WTC11 (cell line): Measurements from ENCODE around the gene ESM1. TPM values are rescaled to one million over a fixed set of nuclear protein-coding genes. Genes with fewer than 3 reads are reported as not detected.

ENCODE experiments used
- ATAC-seq: fragments of 200-7000 bp; cut with Tn5 transposase; 2 replicates; pipeline ENCODE4 v1.10.0; 2021; ENCODE audit warnings: mild to moderate bottlenecking, moderate library complexity
- CTCF ChIA-PET: fragments of 300-600 bp; sonication (Branson Sonifier 250); formaldehyde crosslinking; loops from one replicate; lab custom pipeline; 2021; ENCODE audit warnings: antibody characterized with exemption; lab: Charles Lee
- POLR2A ChIA-PET: fragments of 350-600 bp; sonication (Branson Sonifier 250); formaldehyde crosslinking; loops from one replicate; lab custom pipeline; 2021; ENCODE audit warnings: antibody characterized with exemption; lab: Charles Lee
- DNase-seq: peaks from one replicate; pipeline ENCODE4 v3.0.0; 2021; ENCODE audit warnings: low spot score
- H3K27ac Mint-ChIP-seq: 2 replicates; pipeline ENCODE4 v1.8.0; 2021; ENCODE audit warnings: mixed read lengths
- H3K27me3 Mint-ChIP-seq: 2 replicates; pipeline ENCODE4 v1.8.0; 2021; ENCODE audit warnings: low read depth, mild to moderate bottlenecking, moderate library complexity, mixed read lengths
- H3K36me3 Mint-ChIP-seq: 2 replicates; pipeline ENCODE4 v1.8.0; 2021; ENCODE audit warnings: mixed read lengths
- H3K4me1 Mint-ChIP-seq: 2 replicates; pipeline ENCODE4 v1.8.0; 2022; ENCODE audit warnings: mixed read lengths
- H3K4me3 Mint-ChIP-seq: 2 replicates; pipeline ENCODE4 v1.8.0; 2021; ENCODE audit warnings: mild to moderate bottlenecking, moderate library complexity, mixed read lengths
- H3K9me3 Mint-ChIP-seq: 2 replicates; pipeline ENCODE4 v1.8.0; 2021; ENCODE audit warnings: mixed read lengths
- CREB1 ChIP-seq: sonication (generic); formaldehyde crosslinking; IDR thresholded peaks from 2 replicates; pipeline ENCODE4 v1.8.0; 2023; ENCODE audit warnings: mild to moderate bottlenecking, missing genetic modification reagents
- ESRRA ChIP-seq: sonication (generic); formaldehyde crosslinking; IDR thresholded peaks from 2 replicates; pipeline ENCODE4 v1.8.1; 2022; ENCODE audit warnings: mild to moderate bottlenecking, missing genetic modification reagents, borderline replicate concordance
- GRHL2 ChIP-seq: fragments of 250-450 bp; sonication (Bioruptor Pico); IDR thresholded peaks from 2 replicates; pipeline ENCODE4 v1.8.0; 2022; ENCODE audit warnings: mild to moderate bottlenecking, moderate library complexity; ENCODE audit not compliant: insufficient replicate concordance, severe bottlenecking
- HMGA2 ChIP-seq: fragments of 250-450 bp; sonication (Bioruptor Pico); IDR thresholded peaks from 2 replicates; pipeline ENCODE4 v1.4.0; 2021; ENCODE audit warnings: mild to moderate bottlenecking, moderate library complexity
- MXD4 ChIP-seq: fragments of 250-450 bp; sonication (Bioruptor Pico); IDR thresholded peaks from 2 replicates; pipeline ENCODE4 v1.8.0; 2021; ENCODE audit warnings: mild to moderate bottlenecking, moderate library complexity, borderline replicate concordance
- NR2C2 ChIP-seq: sonication (generic); formaldehyde crosslinking; IDR thresholded peaks from 2 replicates; pipeline ENCODE4 v1.8.0; 2022; ENCODE audit warnings: mild to moderate bottlenecking, missing genetic modification reagents
- ZNF317 ChIP-seq: sonication (generic); formaldehyde crosslinking; IDR thresholded peaks from 2 replicates; pipeline ENCODE4 v1.8.1; 2023; ENCODE audit warnings: low read depth, mild to moderate bottlenecking, moderate library complexity, missing genetic modification reagents, borderline replicate concordance
- ZNF396 ChIP-seq: fragments of 250-450 bp; sonication (Bioruptor Pico); IDR thresholded peaks from 2 replicates; pipeline ENCODE4 v1.8.0; 2021; ENCODE audit warnings: mild to moderate bottlenecking, moderate library complexity, borderline replicate concordance
- ZNF671 ChIP-seq: fragments of 250-450 bp; sonication (Bioruptor Pico); IDR thresholded peaks from 2 replicates; pipeline ENCODE4 v1.8.0; 2021; ENCODE audit warnings: mild to moderate bottlenecking
- total RNA-seq: library from RNA; stranded (reverse); gene quantifications from 3 replicates; pipeline ENCODE4 v1.2.3, GENCODE V29; 2021
- TF ChIP-seq, protein P1 (sequence below): fragments of 250-450 bp; sonication (Bioruptor Pico); conservative IDR thresholded peaks from 2 replicates; pipeline ENCODE4 v1.9.0; 2021; ENCODE audit warnings: mild to moderate bottlenecking
- TF ChIP-seq, protein P2 (sequence below): sonication (generic); formaldehyde crosslinking; IDR thresholded peaks from 2 replicates; pipeline ENCODE4 v1.8.0; 2022; ENCODE audit warnings: mild to moderate bottlenecking, missing genetic modification reagents
- TF ChIP-seq, protein P3 (sequence below): sonication (generic); formaldehyde crosslinking; IDR thresholded peaks from 2 replicates; pipeline ENCODE4 v1.8.0; 2023; ENCODE audit warnings: missing genetic modification reagents, mild to moderate bottlenecking, borderline replicate concordance
- TF ChIP-seq, protein P4 (sequence below): sonication (generic); formaldehyde crosslinking; IDR thresholded peaks from 2 replicates; pipeline ENCODE4 v1.8.1; 2023; ENCODE audit warnings: mild to moderate bottlenecking, missing genetic modification reagents
- TF ChIP-seq, protein P5 (sequence below): sonication (generic); formaldehyde crosslinking; conservative IDR thresholded peaks from 2 replicates; pipeline ENCODE4 v1.8.1; 2022; ENCODE audit warnings: mild to moderate bottlenecking, missing genetic modification reagents
- TF ChIP-seq, protein P6 (sequence below): sonication (generic); formaldehyde crosslinking; IDR thresholded peaks from 2 replicates; pipeline ENCODE4 v1.8.1; 2022; ENCODE audit warnings: missing genetic modification reagents, borderline replicate concordance
- TF ChIP-seq, protein P7 (sequence below): sonication (generic); formaldehyde crosslinking; IDR thresholded peaks from 2 replicates; pipeline ENCODE4 v1.8.0; 2022; ENCODE audit warnings: missing genetic modification reagents
- TF ChIP-seq, protein P8 (sequence below): sonication (generic); formaldehyde crosslinking; IDR thresholded peaks from 2 replicates; pipeline ENCODE4 v1.8.0; 2022; ENCODE audit warnings: mild to moderate bottlenecking, missing genetic modification reagents

Gene ESM1
- total RNA-seq, 1 experiment from 2014 or later, result not detected

DNA sequence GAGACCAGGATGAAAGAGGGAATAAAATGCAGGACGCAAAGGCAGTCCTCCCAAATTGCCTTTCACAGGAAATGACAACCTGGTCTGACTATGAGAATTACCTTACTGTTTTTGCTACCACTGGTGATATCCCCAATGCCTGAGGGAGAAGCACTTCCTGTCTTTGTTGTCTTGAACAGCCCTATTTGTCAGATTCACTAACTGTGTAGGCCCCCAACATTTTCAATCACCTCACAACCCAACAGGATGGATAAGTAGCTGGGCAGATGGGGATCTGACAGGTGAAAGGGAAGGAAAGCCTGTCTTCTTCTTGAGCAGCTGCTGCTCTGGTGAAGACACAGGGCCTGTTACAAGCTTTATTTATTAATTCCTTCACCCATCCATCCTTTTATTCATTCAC lies 9.7 kb downstream of the ESM1 start (continued):
- TF ChIP-seq, protein P1, sequence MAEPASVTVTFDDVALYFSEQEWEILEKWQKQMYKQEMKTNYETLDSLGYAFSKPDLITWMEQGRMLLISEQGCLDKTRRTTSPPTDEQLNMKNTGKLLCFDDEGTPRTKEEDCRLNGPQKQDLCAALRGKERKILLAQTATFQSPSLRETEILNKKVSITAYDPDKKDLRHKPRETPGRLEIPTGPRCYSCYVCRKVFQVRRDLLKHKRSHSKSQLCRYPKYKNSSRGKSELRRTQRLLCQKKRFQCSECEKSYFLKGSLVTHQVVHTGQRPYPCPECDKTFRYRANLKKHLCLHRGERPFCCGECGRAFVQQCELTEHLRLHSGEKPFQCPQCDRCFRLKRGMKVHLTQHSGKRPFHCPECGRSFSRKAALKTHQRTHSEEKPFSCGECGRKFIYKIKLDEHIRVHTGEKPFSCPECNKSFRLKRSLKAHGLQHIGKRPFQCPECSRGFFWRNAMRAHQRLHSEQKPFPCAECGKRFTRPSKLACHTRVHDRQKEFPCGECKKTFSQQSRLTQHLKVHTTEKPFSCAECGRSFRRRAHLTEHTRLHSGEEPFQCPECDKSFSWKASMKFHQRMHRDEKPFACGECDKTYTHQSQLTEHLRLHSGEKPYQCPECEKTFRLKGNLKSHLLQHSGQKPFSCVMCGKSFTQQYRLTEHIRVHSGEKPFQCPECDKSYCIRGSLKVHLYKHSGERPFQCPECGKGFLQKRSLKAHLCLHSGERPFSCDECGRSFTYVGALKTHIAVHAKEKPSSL (CRISPR knock-in tag), result no peak
- TF ChIP-seq, protein P2, sequence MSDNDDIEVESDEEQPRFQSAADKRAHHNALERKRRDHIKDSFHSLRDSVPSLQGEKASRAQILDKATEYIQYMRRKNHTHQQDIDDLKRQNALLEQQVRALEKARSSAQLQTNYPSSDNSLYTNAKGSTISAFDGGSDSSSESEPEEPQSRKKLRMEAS (CRISPR knock-in tag), result no peak
- TF ChIP-seq, protein P3, sequence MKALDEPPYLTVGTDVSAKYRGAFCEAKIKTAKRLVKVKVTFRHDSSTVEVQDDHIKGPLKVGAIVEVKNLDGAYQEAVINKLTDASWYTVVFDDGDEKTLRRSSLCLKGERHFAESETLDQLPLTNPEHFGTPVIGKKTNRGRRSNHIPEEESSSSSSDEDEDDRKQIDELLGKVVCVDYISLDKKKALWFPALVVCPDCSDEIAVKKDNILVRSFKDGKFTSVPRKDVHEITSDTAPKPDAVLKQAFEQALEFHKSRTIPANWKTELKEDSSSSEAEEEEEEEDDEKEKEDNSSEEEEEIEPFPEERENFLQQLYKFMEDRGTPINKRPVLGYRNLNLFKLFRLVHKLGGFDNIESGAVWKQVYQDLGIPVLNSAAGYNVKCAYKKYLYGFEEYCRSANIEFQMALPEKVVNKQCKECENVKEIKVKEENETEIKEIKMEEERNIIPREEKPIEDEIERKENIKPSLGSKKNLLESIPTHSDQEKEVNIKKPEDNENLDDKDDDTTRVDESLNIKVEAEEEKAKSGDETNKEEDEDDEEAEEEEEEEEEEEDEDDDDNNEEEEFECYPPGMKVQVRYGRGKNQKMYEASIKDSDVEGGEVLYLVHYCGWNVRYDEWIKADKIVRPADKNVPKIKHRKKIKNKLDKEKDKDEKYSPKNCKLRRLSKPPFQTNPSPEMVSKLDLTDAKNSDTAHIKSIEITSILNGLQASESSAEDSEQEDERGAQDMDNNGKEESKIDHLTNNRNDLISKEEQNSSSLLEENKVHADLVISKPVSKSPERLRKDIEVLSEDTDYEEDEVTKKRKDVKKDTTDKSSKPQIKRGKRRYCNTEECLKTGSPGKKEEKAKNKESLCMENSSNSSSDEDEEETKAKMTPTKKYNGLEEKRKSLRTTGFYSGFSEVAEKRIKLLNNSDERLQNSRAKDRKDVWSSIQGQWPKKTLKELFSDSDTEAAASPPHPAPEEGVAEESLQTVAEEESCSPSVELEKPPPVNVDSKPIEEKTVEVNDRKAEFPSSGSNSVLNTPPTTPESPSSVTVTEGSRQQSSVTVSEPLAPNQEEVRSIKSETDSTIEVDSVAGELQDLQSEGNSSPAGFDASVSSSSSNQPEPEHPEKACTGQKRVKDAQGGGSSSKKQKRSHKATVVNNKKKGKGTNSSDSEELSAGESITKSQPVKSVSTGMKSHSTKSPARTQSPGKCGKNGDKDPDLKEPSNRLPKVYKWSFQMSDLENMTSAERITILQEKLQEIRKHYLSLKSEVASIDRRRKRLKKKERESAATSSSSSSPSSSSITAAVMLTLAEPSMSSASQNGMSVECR (CRISPR knock-in tag), result no peak
- TF ChIP-seq, protein P4, sequence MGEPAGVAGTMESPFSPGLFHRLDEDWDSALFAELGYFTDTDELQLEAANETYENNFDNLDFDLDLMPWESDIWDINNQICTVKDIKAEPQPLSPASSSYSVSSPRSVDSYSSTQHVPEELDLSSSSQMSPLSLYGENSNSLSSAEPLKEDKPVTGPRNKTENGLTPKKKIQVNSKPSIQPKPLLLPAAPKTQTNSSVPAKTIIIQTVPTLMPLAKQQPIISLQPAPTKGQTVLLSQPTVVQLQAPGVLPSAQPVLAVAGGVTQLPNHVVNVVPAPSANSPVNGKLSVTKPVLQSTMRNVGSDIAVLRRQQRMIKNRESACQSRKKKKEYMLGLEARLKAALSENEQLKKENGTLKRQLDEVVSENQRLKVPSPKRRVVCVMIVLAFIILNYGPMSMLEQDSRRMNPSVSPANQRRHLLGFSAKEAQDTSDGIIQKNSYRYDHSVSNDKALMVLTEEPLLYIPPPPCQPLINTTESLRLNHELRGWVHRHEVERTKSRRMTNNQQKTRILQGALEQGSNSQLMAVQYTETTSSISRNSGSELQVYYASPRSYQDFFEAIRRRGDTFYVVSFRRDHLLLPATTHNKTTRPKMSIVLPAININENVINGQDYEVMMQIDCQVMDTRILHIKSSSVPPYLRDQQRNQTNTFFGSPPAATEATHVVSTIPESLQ (CRISPR knock-in tag), result no peak
- TF ChIP-seq NR2C2 (CRISPR knock-in tag) (no peak), ZNF396 (no peak), ZNF671 (CRISPR knock-in tag) (no peak), MXD4 (CRISPR knock-in tag) (no peak)

DNA sequence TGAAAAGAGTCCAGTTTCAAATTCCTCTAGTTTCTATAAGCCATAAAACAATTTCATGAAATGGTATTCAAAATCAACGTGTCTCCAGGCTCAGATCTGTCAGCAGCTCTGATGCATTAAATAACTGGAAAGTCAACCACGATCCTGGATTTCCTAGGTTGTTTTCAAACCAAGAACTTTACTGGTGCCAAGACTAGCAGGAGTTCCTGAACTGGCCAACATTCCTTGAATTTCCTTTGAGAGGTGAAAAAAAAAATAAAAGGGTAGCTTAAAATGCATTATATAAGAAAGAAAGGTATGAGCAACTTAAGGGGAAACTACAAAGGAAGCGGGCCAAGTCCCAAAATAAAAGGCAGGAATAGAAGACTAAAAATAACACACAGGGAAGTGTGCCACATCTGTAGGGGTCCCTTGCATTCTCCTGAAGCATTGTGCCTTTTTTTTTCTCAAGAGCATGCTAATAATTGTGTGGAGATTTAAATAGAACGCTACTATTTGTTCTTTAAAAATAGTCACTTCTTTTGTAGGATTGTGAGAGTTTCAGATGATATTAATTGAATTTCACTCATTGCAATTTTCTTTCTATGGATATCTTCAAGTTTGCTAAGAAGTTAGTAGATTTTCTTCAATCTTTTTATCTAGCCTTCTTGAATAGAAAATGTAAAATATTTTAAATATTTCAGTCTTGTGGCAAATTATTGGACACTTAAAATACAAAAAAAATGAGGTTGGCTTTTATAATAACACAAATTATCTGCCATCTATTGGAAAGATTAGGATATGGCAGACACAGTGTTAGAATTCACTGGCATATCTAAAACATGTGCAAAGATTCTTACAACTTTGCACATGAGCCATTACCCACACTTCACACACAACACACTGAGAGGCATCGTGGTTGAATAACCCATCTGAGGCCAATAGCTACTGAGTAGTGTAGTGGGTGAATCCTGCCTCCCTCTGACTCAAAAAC lies 15.3 kb downstream of the ESM1 start:
- POLR2A ChIA-PET, result no interaction called here
- Mint-ChIP-seq H3K9me3 (peaks cover 5% of the 10 kb centered on the region), H3K4me3 (no peak overlapping the region), H3K4me1 (peaks cover 6% of the 10 kb centered on the region), H3K27ac (no peak overlapping the region), H3K36me3 (peaks cover 4% of the 10 kb centered on the region; the same call in 1 of the 2 replicates), H3K27me3 (no peaks in the 10 kb centered on the region)
- CTCF ChIA-PET, result interaction anchor here (2.2 to 3.6 kb wide), 2 partner anchors 10 to 26 kb away, joined by 6 to 22 read pairs; no protein-coding TSS in a partner anchor
- ATAC-seq, result no peak
- no peak for DNase-seq
- TF ChIP-seq ZNF317 (CRISPR knock-in tag) (no peak), ESRRA (no peak), MXD4 (CRISPR knock-in tag) (no peak), CREB1 (no peak), GRHL2 (no peak), ZNF671 (CRISPR knock-in tag) (no peak), HMGA2 (CRISPR knock-in tag) (no peak)
- TF ChIP-seq, protein P5, sequence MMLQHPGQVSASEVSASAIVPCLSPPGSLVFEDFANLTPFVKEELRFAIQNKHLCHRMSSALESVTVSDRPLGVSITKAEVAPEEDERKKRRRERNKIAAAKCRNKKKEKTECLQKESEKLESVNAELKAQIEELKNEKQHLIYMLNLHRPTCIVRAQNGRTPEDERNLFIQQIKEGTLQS (CRISPR knock-in tag), result no peak
- TF ChIP-seq, protein P6, sequence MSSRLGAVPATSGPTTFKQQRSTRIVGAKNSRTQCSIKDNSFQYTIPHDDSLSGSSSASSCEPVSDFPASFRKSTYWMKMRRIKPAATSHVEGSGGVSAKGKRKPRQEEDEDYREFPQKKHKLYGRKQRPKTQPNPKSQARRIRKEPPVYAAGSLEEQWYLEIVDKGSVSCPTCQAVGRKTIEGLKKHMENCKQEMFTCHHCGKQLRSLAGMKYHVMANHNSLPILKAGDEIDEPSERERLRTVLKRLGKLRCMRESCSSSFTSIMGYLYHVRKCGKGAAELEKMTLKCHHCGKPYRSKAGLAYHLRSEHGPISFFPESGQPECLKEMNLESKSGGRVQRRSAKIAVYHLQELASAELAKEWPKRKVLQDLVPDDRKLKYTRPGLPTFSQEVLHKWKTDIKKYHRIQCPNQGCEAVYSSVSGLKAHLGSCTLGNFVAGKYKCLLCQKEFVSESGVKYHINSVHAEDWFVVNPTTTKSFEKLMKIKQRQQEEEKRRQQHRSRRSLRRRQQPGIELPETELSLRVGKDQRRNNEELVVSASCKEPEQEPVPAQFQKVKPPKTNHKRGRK (CRISPR knock-in tag), result no peak
- TF ChIP-seq, protein P7, sequence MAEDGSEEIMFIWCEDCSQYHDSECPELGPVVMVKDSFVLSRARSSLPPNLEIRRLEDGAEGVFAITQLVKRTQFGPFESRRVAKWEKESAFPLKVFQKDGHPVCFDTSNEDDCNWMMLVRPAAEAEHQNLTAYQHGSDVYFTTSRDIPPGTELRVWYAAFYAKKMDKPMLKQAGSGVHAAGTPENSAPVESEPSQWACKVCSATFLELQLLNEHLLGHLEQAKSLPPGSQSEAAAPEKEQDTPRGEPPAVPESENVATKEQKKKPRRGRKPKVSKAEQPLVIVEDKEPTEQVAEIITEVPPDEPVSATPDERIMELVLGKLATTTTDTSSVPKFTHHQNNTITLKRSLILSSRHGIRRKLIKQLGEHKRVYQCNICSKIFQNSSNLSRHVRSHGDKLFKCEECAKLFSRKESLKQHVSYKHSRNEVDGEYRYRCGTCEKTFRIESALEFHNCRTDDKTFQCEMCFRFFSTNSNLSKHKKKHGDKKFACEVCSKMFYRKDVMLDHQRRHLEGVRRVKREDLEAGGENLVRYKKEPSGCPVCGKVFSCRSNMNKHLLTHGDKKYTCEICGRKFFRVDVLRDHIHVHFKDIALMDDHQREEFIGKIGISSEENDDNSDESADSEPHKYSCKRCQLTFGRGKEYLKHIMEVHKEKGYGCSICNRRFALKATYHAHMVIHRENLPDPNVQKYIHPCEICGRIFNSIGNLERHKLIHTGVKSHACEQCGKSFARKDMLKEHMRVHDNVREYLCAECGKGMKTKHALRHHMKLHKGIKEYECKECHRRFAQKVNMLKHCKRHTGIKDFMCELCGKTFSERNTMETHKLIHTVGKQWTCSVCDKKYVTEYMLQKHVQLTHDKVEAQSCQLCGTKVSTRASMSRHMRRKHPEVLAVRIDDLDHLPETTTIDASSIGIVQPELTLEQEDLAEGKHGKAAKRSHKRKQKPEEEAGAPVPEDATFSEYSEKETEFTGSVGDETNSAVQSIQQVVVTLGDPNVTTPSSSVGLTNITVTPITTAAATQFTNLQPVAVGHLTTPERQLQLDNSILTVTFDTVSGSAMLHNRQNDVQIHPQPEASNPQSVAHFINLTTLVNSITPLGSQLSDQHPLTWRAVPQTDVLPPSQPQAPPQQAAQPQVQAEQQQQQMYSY (CRISPR knock-in tag), result no peak
- TF ChIP-seq, protein P8, sequence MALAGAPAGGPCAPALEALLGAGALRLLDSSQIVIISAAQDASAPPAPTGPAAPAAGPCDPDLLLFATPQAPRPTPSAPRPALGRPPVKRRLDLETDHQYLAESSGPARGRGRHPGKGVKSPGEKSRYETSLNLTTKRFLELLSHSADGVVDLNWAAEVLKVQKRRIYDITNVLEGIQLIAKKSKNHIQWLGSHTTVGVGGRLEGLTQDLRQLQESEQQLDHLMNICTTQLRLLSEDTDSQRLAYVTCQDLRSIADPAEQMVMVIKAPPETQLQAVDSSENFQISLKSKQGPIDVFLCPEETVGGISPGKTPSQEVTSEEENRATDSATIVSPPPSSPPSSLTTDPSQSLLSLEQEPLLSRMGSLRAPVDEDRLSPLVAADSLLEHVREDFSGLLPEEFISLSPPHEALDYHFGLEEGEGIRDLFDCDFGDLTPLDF, result no peak
